SKM-1 (cell line): Measurements from ENCODE around the gene FHDC1.
"Not testable (repeated sequence)": the region's sequence is repeated elsewhere in the genome, so short reads cannot be mapped to it uniquely, and the experiment has no call there.

Experiments
- DNase-seq: peaks from one replicate; lab custom pipeline; 2025; ENCODE audit not compliant: unreplicated experiment; lab: John Stamatoyannopoulos, UW

Gene FHDC1, protein sequence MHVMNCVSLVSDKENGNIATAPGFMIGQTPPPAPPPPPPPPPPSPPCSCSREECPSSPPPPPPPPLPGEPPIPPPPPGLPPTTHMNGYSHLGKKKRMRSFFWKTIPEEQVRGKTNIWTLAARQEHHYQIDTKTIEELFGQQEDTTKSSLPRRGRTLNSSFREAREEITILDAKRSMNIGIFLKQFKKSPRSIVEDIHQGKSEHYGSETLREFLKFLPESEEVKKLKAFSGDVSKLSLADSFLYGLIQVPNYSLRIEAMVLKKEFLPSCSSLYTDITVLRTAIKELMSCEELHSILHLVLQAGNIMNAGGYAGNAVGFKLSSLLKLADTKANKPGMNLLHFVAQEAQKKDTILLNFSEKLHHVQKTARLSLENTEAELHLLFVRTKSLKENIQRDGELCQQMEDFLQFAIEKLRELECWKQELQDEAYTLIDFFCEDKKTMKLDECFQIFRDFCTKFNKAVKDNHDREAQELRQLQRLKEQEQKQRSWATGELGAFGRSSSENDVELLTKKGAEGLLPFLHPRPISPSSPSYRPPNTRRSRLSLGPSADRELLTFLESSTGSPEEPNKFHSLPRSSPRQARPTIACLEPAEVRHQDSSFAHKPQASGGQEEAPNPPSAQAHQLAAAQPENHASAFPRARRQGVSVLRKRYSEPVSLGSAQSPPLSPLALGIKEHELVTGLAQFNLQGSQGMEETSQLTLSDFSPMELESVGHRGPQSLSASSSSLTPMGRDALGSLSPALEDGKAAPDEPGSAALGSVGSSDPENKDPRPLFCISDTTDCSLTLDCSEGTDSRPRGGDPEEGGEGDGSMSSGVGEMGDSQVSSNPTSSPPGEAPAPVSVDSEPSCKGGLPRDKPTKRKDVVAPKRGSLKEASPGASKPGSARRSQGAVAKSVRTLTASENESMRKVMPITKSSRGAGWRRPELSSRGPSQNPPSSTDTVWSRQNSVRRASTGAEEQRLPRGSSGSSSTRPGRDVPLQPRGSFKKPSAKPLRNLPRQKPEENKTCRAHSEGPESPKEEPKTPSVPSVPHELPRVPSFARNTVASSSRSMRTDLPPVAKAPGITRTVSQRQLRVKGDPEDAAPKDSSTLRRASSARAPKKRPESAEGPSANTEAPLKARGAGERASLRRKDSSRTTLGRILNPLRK

GRCh38 chr4:152935631-152936445, at the start of gene FHDC1:
Gene FHDC1, plus strand, starts transcription at chr4:152936323. Its CDS starts 6,735 bp downstream, at chr4:152943058.
- DNase-seq, result no peak

DNA sequence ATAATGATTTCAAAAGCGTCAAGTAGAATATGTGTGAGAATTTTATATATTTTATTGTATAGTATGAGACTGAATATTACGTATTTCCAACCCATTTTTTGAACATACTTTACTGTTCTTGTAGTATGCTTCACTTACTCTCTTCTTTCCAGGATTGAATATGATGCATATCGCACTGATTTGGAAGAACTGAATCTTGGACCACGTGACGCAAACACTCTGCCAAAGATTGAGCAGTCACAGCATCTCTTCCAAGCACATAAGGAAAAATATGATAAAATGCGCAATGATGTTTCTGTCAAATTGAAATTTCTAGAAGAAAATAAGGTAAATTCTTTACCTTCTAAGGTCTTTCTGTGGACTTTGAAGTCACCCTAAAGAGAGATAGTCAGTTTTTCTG, 48.1 kb upstream of the FHDC1 start:
- no peak for DNase-seq

DNA sequence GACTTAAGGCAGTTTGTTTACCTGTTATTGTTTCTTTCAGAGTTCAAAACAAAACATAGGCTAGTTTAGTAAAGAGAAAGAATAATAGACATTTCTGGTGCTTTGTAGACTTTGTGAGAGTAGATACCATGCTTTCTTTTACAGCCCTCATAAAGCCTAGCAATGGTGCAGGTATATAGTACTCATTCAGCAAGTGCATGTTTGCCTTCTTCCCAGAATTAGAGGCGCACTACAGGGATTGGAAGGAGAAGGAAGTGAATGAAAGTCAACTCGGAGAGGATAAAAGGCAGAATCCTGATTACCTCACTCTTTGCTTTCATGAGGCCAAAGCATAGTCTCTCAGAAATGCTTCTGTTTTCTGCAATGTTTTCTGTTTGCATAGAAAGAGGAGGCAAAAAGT, 43.1 kb upstream of the FHDC1 start:
- no peak for DNase-seq

DNA sequence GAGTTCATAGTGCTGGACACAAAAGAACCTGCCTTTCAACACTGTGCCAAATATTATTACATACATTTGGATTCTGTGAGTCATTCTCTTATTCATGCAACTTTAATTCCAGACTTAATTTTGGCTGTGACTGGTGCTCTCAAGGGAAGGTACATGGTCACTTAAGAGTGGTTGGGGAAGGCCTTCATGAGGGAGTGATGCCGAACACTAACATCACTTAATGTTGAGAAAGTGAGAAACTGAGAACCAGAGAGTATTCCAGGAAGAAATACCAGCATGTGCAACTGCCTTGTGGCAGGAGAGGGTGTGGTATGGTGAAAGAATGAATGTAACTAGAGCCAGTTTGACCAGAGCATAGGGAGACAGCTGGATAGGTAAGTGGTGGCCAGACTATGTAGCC, 41.5 kb upstream of the FHDC1 start:
- no peak for DNase-seq

DNA sequence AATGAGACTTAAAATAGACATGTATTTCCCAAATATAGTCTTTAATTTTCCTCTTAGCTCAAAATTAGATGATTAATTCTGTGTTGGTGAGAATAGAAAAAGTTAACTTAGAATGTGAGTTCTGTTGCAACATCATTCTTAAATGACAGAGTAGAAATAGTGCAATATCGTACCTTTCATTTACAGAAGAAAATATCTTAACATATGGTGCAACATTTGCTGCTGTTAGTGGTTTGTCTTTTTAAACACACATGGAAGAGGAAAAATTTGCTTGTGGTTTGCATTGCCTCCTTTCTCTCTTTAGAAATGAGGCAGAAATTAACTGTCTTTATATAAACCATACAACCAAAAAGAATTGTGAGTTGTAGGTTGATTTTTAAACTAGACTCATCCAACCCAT, 39.3 kb upstream of the FHDC1 start:
- DNase-seq, result peak; percentile 33

DNA sequence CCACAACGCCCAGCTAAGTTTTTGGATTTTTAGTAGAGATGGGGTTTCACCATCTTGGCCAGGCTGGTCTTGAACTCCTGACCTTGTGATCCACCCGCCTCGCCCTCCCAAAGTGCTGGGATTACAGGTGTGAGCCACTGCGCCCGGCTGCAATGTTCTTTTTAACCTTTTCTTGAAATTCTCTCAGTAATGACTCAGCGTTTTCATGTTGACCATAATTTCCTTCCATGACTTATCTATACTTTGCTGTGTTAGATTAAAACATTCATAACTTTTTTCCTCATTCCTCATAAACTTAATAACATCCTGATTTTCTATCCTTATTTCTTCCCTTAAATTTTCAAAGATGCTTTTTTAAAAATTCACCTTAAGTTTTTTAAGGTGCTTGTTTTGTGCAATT, 38.0 kb upstream of the FHDC1 start:
- not testable (repeated sequence) for DNase-seq

GRCh38 chr4:152898606-152899005, 37.5 kb upstream of the FHDC1 start:
- no peak for DNase-seq

DNA sequence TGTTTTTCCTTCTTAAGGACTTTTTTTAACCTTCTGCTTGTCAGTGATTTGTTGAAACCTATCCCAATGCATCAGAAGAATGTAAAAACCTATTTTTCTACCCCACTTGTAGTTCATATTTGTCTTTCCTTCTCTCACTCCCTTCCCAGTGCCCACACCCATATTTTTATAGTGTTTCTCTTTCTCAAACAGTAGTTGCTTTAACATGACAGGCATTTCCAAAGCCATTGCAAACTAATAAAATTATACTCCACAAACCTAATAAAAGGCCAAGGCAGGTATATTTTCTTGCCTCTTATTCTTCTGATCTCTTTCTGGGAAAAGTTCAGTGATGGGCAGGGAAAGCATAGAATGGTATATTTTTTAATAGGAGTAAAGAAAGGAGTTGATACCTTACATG, 35.7 kb upstream of the FHDC1 start:
- no peak for DNase-seq

- no peak for DNase-seq
Measured at GRCh38 chr4:152901205-152901604, 34.9 kb upstream of the FHDC1 start.

DNA sequence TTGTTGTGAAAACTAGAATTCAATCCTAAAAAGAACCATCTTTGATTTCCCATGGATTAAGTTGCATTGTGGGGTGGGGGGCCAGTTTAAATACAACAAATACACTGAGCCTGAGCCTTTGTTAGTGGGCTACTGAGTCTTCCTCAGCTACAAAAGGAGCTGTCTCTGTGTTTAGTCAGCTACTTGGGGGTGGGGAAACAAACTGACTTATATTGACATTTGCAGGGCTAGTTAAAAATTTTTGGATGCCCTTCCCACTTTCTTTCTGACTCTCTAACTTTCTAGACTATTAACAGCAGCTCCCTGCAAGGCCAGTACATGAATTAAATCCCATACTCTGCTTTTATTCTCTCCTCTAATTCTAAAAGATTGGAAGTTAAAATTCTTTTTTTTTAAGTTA, 32.5 kb upstream of the FHDC1 start:
- no peak for DNase-seq

GRCh38 chr4:152909901-152910300, 26.2 kb upstream of the FHDC1 start:
- no peak for DNase-seq

DNA sequence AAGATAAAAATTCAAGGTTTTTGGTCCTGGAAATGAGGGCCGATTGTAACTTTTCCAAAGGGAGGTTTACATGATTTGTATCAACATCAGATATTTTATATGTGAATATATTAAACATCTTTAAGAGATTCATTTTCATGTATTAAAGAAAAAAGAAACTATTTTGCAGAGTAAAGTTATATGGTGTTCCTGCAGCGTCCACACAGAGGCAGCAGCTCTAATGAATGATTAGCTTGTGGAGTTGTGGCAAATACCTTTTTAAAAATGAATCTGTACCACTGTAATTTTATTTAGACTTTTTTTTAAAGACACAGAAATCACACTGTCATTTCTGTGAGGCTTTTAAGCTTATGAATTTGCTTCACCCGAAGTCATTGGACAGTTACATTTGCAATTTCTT, 25.6 kb upstream of the FHDC1 start:
- no peak for DNase-seq

- DNase-seq, result no peak
Measured at GRCh38 chr4:152917543-152918395, 18.4 kb upstream of the FHDC1 start.

DNA sequence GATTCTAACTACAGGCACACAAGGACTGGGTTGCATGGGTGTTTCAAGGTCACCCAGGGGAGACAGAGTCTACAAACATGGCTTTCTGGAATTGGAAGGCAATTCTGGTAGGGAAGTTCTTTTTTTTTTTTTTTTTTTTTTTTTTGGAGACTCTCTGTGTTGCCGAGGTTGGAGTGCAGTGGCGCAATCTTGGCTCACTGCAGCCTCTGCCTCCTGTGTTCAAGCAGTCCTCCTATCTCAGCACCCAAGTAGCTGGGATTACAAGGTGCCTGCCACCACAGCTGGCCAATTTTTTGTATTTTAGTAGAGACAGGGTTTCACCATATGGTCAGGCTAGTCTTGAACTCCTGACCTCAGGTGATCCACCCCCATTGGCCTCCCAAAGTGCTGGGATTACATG, 16.3 kb upstream of the FHDC1 start:
- DNase-seq, result no peak

DNA sequence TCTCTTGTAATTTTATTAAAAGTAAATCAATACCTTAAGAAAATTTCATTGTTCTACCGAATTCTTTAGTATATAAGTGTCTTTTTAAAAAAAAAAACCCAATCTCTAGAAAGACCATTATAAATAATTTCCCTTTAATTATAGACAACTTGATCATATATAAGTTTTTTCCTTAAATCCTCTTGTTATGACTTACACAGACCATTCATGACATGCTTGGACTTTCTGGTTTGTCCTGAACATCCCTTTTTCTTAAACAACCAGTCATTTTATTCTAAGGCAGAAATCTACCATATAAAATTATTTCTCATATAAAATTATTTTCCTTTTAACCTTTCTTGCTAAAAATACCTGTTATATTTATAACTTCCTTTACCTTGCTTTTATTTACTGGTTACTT, 15.4 kb upstream of the FHDC1 start:
- no peak for DNase-seq

DNA sequence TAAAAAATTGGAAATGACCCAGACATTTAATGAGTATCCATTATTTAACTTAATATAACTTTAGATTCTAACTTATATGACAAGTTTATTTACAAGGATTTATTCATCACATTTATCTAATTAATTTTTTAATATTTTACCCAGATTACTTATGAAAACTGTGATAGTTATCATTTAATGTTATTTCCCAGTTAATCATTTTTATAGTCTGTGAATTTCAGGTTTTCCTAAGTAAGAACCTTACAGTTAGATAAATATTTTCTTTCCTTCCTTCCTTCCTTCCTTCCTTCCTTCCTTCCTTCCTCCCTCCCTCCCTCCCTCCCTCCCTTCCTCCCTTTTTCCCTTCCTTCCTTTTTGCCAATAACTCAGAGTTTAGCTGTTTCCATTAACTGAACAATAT, 14.8 kb upstream of the FHDC1 start:
- DNase-seq, result no peak

GRCh38 chr4:152925851-152926250, 10.3 kb upstream of the FHDC1 start:
- DNase-seq, result no peak

- no peak for DNase-seq
Measured at GRCh38 chr4:152926959-152927358, 9.2 kb upstream of the FHDC1 start.

- DNase-seq, result no peak
Measured at GRCh38 chr4:152927737-152928136, 8.4 kb upstream of the FHDC1 start.

DNA sequence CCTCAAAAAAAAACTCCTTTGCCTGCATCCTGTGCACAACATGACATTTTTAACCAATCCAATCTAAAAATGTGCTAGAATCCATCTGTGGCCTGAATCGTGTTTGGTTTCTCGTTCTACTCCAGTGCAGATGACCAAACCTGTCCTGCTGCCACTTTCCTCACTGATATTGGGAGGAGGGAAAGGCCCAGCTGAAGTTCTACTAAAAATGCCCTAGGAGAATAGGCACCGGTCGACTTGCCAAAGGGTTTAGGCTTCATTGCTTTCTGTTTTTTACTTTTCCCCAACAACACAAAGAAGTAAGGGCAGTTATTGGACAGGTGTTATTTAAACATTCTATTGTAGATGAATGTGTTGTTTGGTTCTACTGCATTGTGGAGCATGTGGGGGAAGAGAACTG, 7.8 kb upstream of the FHDC1 start:
- DNase-seq, result no peak
